ENCODE measurements around the gene ATRNL1. TPM values are rescaled to one million over a fixed set of nuclear protein-coding genes. Genes with fewer than 3 reads are reported as not detected.

ATRNL1 gene
- total RNA-seq, 1 donor from 2014 or later = 7.8 TPM

DNA sequence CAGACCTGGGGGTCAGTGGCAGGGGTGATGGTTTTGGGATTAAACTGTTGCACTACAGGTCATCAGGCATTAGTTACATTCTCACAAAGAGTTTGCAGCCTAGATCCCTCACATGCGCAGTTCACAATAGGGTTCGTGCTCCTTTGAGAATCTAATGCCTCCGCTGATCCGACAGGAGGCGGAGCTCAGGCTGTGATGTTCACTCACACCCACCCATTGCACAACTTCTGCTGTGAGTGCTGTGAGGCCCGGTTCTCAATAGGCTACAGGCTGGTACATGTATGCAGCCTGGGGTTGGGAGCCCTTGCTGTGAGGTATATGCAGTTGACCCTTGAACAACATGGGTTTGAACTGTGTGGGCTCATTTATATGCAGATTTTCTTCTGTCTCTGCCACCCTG, 763.4 kb downstream of the ATRNL1 start:
- Histone ChIP-seq H3K27ac (ENCODE audit: low read depth, low read length) (no peak overlapping the region), H3K9me3 (ENCODE audit: control insufficient read depth in 3 of 3, low read length in 3 of 3) (no peaks in the 10 kb centered on the region), H3K9ac (ENCODE audit: low read depth in 1 of 3, low read length in 3 of 3) (no peak overlapping the region), H3K36me3 (ENCODE audit: control insufficient read depth in 3 of 3, insufficient read depth in 3 of 3, low read length in 3 of 3) (no peaks in the 10 kb centered on the region), H3K27me3 (ENCODE audit: control insufficient read depth in 3 of 3, insufficient read depth in 3 of 3, low read length in 3 of 3) (no peaks in the 10 kb centered on the region), H3K4me1 (ENCODE audit: control insufficient read depth in 3 of 3, insufficient read depth in 3 of 3, low read length in 3 of 3) (no peaks in the 10 kb centered on the region), H3K4me3 (ENCODE audit: low read length in 3 of 3) (no peak overlapping the region)

DNA sequence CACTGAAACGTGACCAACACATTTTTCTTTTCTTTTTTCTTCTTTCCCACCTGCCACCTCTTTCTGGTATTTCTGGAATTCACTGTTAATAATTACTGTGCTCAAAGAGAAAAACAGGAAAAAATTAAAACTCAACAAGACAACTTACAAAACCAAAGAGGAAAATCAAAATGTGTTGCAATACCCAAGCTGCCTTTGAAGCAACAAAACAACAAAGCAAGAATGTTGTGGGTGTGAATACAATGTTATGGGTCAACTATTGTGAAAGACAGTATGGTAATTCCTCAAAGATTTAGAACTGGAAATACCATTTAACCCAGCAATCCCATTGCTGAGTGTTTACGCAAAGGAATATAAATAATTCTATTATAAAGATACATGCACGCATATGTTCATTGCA, 764.7 kb downstream of the ATRNL1 start:
- H3K9me3 ChIP-seq (ENCODE audit: control insufficient read depth in 3 of 3, low read length in 3 of 3) = no peaks in the 10 kb centered on the region
- H3K9ac ChIP-seq (ENCODE audit: low read depth in 1 of 3, low read length in 3 of 3) = no peak overlapping the region
- no peaks in the 10 kb centered on the region for H3K4me1 ChIP-seq (ENCODE audit: control insufficient read depth in 3 of 3, insufficient read depth in 3 of 3, low read length in 3 of 3)
- H3K27ac ChIP-seq (ENCODE audit: low read depth, low read length) = no peak overlapping the region
- H3K27me3 ChIP-seq (ENCODE audit: control insufficient read depth in 3 of 3, insufficient read depth in 3 of 3, low read length in 3 of 3) = no peaks in the 10 kb centered on the region
- H3K36me3 ChIP-seq (ENCODE audit: control insufficient read depth in 3 of 3, insufficient read depth in 3 of 3, low read length in 3 of 3) = no peaks in the 10 kb centered on the region
- no peak overlapping the region for H3K4me3 ChIP-seq (ENCODE audit: low read length in 3 of 3)

DNA sequence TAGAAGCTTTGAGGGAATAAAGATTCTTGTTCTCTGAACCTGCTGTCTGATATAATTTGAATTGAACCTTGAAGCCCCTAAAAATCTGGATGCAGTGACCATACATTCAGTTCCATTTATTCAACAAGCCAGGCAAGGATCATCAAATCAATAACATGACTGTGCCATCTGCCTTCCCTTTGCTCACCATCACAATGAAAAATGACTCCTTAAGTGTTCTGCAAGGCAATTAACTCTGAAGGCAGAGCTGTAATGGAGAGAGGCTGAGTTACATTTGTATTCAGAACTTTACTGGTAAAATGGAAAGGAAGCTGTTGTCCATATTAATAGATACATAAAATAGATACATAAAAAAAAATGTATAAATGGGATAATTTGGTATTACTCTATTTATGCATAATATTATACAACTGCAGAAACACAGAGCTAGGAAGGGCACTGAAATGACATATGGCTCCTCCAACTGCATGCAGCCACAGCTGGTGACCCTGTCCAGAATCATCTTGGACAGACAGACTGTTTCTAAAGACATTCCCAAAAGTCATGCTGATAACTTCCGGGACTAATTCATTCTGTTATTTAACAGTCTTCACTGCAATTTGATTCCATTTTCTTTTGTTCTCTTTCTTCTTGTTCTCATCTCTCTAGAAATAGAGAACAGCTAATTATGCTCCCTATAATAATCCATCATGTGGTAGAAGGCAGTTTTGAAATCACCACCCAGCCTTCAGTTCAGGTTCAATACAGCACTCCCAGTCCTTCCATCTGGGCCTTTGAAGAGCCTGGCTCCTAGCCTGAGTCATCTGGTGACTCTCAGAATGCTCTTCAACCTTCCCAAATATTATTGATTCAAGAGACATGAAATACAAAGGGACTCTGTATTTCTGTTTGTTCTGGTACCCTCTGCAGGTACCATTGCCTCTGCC, 767.3 kb downstream of the ATRNL1 start:
- no peaks in the 10 kb centered on the region for H3K4me1 ChIP-seq (ENCODE audit: control insufficient read depth in 3 of 3, insufficient read depth in 3 of 3, low read length in 3 of 3)

GRCh38 chr10:115861455-115861854, 768.3 kb downstream of the ATRNL1 start:
- H3K9me3 ChIP-seq (ENCODE audit: control insufficient read depth in 3 of 3, low read length in 3 of 3) = no peaks in the 10 kb centered on the region
- no peak overlapping the region for H3K4me3 ChIP-seq (ENCODE audit: low read length in 3 of 3)
- no peaks in the 10 kb centered on the region for H3K36me3 ChIP-seq (ENCODE audit: control insufficient read depth in 3 of 3, insufficient read depth in 3 of 3, low read length in 3 of 3)
- no peaks in the 10 kb centered on the region for H3K27me3 ChIP-seq (ENCODE audit: control insufficient read depth in 3 of 3, insufficient read depth in 3 of 3, low read length in 3 of 3)
- H3K4me1 ChIP-seq (ENCODE audit: control insufficient read depth in 3 of 3, insufficient read depth in 3 of 3, low read length in 3 of 3) = no peaks in the 10 kb centered on the region
- no peak overlapping the region for H3K27ac ChIP-seq (ENCODE audit: low read depth, low read length)
- no peak overlapping the region for H3K9ac ChIP-seq (ENCODE audit: low read depth in 1 of 3, low read length in 3 of 3)

More for the DNA sequence above, 767.3 kb downstream of the ATRNL1 start:
- Histone ChIP-seq H3K4me3 (ENCODE audit: low read length in 3 of 3) (no peak overlapping the region), H3K27me3 (ENCODE audit: control insufficient read depth in 3 of 3, insufficient read depth in 3 of 3, low read length in 3 of 3) (no peaks in the 10 kb centered on the region), H3K27ac (ENCODE audit: low read depth, low read length) (no peak overlapping the region), H3K9ac (ENCODE audit: low read depth in 1 of 3, low read length in 3 of 3) (no peak overlapping the region), H3K36me3 (ENCODE audit: control insufficient read depth in 3 of 3, insufficient read depth in 3 of 3, low read length in 3 of 3) (no peaks in the 10 kb centered on the region), H3K9me3 (ENCODE audit: control insufficient read depth in 3 of 3, low read length in 3 of 3) (no peaks in the 10 kb centered on the region)

- H3K27ac ChIP-seq (ENCODE audit: low read depth, low read length) = no peak overlapping the region
- no peaks in the 10 kb centered on the region for H3K36me3 ChIP-seq (ENCODE audit: control insufficient read depth in 3 of 3, insufficient read depth in 3 of 3, low read length in 3 of 3)
- H3K4me3 ChIP-seq (ENCODE audit: low read length in 3 of 3) = no peak overlapping the region
- no peaks in the 10 kb centered on the region for H3K9me3 ChIP-seq (ENCODE audit: control insufficient read depth in 3 of 3, low read length in 3 of 3)
- H3K4me1 ChIP-seq (ENCODE audit: control insufficient read depth in 3 of 3, insufficient read depth in 3 of 3, low read length in 3 of 3) = no peaks in the 10 kb centered on the region
- H3K27me3 ChIP-seq (ENCODE audit: control insufficient read depth in 3 of 3, insufficient read depth in 3 of 3, low read length in 3 of 3) = no peaks in the 10 kb centered on the region
- H3K9ac ChIP-seq (ENCODE audit: low read depth in 1 of 3, low read length in 3 of 3) = no peak overlapping the region
Observed at GRCh38 chr10:115861864-115862263, 768.7 kb downstream of the ATRNL1 start.

DNA sequence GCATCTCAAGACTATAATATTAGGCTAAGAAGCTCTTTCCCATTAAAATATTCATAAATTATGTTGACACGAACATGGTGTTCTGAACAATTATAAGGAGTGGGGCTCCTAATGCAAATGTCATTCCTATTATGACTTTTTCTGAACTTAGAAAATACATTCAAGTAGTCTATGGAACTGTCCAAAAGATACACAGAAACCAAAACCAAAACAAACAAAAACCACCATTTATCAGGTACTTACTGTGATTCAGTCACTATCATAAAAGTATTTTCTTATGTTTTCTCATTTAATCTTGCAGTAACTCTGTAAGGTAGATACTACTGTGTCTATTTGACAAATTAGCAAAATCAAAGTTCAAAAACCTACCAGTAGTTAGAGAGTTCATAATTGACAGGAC, 773.0 kb downstream of the ATRNL1 start:
- H3K4me3 ChIP-seq (ENCODE audit: low read length in 3 of 3) = no peak overlapping the region
- no peaks in the 10 kb centered on the region for H3K27me3 ChIP-seq (ENCODE audit: control insufficient read depth in 3 of 3, insufficient read depth in 3 of 3, low read length in 3 of 3)
- H3K9me3 ChIP-seq (ENCODE audit: control insufficient read depth in 3 of 3, low read length in 3 of 3) = no peaks in the 10 kb centered on the region
- H3K36me3 ChIP-seq (ENCODE audit: control insufficient read depth in 3 of 3, insufficient read depth in 3 of 3, low read length in 3 of 3) = no peaks in the 10 kb centered on the region
- H3K27ac ChIP-seq (ENCODE audit: low read depth, low read length) = no peak overlapping the region
- H3K9ac ChIP-seq (ENCODE audit: low read depth in 1 of 3, low read length in 3 of 3) = no peak overlapping the region
- H3K4me1 ChIP-seq (ENCODE audit: control insufficient read depth in 3 of 3, insufficient read depth in 3 of 3, low read length in 3 of 3) = no peaks in the 10 kb centered on the region

- Histone ChIP-seq H3K9me3 (ENCODE audit: control insufficient read depth in 3 of 3, low read length in 3 of 3) (no peaks in the 10 kb centered on the region), H3K4me3 (ENCODE audit: low read length in 3 of 3) (no peak overlapping the region), H3K27ac (ENCODE audit: low read depth, low read length) (no peak overlapping the region), H3K4me1 (ENCODE audit: control insufficient read depth in 3 of 3, insufficient read depth in 3 of 3, low read length in 3 of 3) (no peaks in the 10 kb centered on the region), H3K36me3 (ENCODE audit: control insufficient read depth in 3 of 3, insufficient read depth in 3 of 3, low read length in 3 of 3) (no peaks in the 10 kb centered on the region), H3K27me3 (ENCODE audit: control insufficient read depth in 3 of 3, insufficient read depth in 3 of 3, low read length in 3 of 3) (no peaks in the 10 kb centered on the region), H3K9ac (ENCODE audit: low read depth in 1 of 3, low read length in 3 of 3) (no peak overlapping the region)
Observed at GRCh38 chr10:115866691-115867090, 773.5 kb downstream of the ATRNL1 start.

- H3K4me1 ChIP-seq (ENCODE audit: control insufficient read depth in 3 of 3, insufficient read depth in 3 of 3, low read length in 3 of 3) = no peaks in the 10 kb centered on the region
- no peaks in the 10 kb centered on the region for H3K36me3 ChIP-seq (ENCODE audit: control insufficient read depth in 3 of 3, insufficient read depth in 3 of 3, low read length in 3 of 3)
Observed at GRCh38 chr10:115867305-115867704, 774.1 kb downstream of the ATRNL1 start.

GRCh38 chr10:115871855-115872254, 778.7 kb downstream of the ATRNL1 start:
- Histone ChIP-seq H3K27me3 (ENCODE audit: control insufficient read depth in 3 of 3, insufficient read depth in 3 of 3, low read length in 3 of 3) (no peaks in the 10 kb centered on the region), H3K36me3 (ENCODE audit: control insufficient read depth in 3 of 3, insufficient read depth in 3 of 3, low read length in 3 of 3) (no peaks in the 10 kb centered on the region), H3K9ac (ENCODE audit: low read depth in 1 of 3, low read length in 3 of 3) (no peak overlapping the region), H3K4me1 (ENCODE audit: control insufficient read depth in 3 of 3, insufficient read depth in 3 of 3, low read length in 3 of 3) (no peaks in the 10 kb centered on the region), H3K4me3 (ENCODE audit: low read length in 3 of 3) (no peak overlapping the region), H3K9me3 (ENCODE audit: control insufficient read depth in 3 of 3, low read length in 3 of 3) (no peaks in the 10 kb centered on the region), H3K27ac (ENCODE audit: low read depth, low read length) (no peak overlapping the region)

More at GRCh38 chr10:115867305-115867704, 774.1 kb downstream of the ATRNL1 start:
- no peaks in the 10 kb centered on the region for H3K9me3 ChIP-seq (ENCODE audit: control insufficient read depth in 3 of 3, low read length in 3 of 3)
- no peak overlapping the region for H3K9ac ChIP-seq (ENCODE audit: low read depth in 1 of 3, low read length in 3 of 3)
- H3K27me3 ChIP-seq (ENCODE audit: control insufficient read depth in 3 of 3, insufficient read depth in 3 of 3, low read length in 3 of 3) = no peaks in the 10 kb centered on the region
- no peak overlapping the region for H3K27ac ChIP-seq (ENCODE audit: low read depth, low read length)
- H3K4me3 ChIP-seq (ENCODE audit: low read length in 3 of 3) = no peak overlapping the region

GRCh38 chr10:115875172-115875571, 782.0 kb downstream of the ATRNL1 start:
- H3K36me3 ChIP-seq (ENCODE audit: control insufficient read depth in 3 of 3, insufficient read depth in 3 of 3, low read length in 3 of 3) = no peaks in the 10 kb centered on the region
- H3K27me3 ChIP-seq (ENCODE audit: control insufficient read depth in 3 of 3, insufficient read depth in 3 of 3, low read length in 3 of 3) = no peaks in the 10 kb centered on the region
- H3K9me3 ChIP-seq (ENCODE audit: control insufficient read depth in 3 of 3, low read length in 3 of 3) = no peaks in the 10 kb centered on the region
- no peak overlapping the region for H3K27ac ChIP-seq (ENCODE audit: low read depth, low read length)
- H3K4me1 ChIP-seq (ENCODE audit: control insufficient read depth in 3 of 3, insufficient read depth in 3 of 3, low read length in 3 of 3) = no peaks in the 10 kb centered on the region
- no peak overlapping the region for H3K4me3 ChIP-seq (ENCODE audit: low read length in 3 of 3)
- no peak overlapping the region for H3K9ac ChIP-seq (ENCODE audit: low read depth in 1 of 3, low read length in 3 of 3)

Measured in skeletal muscle tissue (tissue), 4 donors.